ENCODE data around the gene RIT2.

RIT2 gene

GRCh38 chr18:42883169-42883568 lies 232.3 kb downstream of the RIT2 start:
- Mint-ChIP-seq H3K27me3 (no peaks in the 10 kb centered on the region), H3K36me3 (no peaks in the 10 kb centered on the region), H3K4me1 (no peaks in the 10 kb centered on the region), H3K9me3 (peaks cover 15% of the 10 kb centered on the region), H3K27ac (no peak overlapping the region), H3K4me3 (no peak overlapping the region)

GRCh38 chr18:42882122-42882521 lies 233.4 kb downstream of the RIT2 start:
- Mint-ChIP-seq H3K27me3 (no peaks in the 10 kb centered on the region), H3K4me1 (no peaks in the 10 kb centered on the region), H3K36me3 (no peaks in the 10 kb centered on the region), H3K4me3 (no peak overlapping the region), H3K9me3 (peaks cover 15% of the 10 kb centered on the region), H3K27ac (no peak overlapping the region)

- H3K4me1 Mint-ChIP-seq = no peaks in the 10 kb centered on the region
- no peak overlapping the region for H3K4me3 Mint-ChIP-seq
- H3K27me3 Mint-ChIP-seq = no peaks in the 10 kb centered on the region
- H3K36me3 Mint-ChIP-seq = no peaks in the 10 kb centered on the region
- H3K9me3 Mint-ChIP-seq = peaks cover 4% of the 10 kb centered on the region
- no peak overlapping the region for H3K27ac Mint-ChIP-seq
Observed at GRCh38 chr18:42872838-42873237, 242.6 kb downstream of the RIT2 start.

GRCh38 chr18:42864876-42865275 lies 250.6 kb downstream of the RIT2 start:
- H3K36me3 Mint-ChIP-seq = no peaks in the 10 kb centered on the region
- no peak overlapping the region for H3K4me3 Mint-ChIP-seq
- no peaks in the 10 kb centered on the region for H3K4me1 Mint-ChIP-seq
- H3K27ac Mint-ChIP-seq = no peak overlapping the region
- H3K27me3 Mint-ChIP-seq = no peaks in the 10 kb centered on the region
- H3K9me3 Mint-ChIP-seq = peaks cover 4% of the 10 kb centered on the region

- Mint-ChIP-seq H3K27me3 (no peaks in the 10 kb centered on the region), H3K27ac (no peak overlapping the region), H3K36me3 (no peaks in the 10 kb centered on the region), H3K4me1 (no peaks in the 10 kb centered on the region), H3K9me3 (peaks cover 8% of the 10 kb centered on the region), H3K4me3 (no peak overlapping the region)
Observed at GRCh38 chr18:42861271-42861670, 254.2 kb downstream of the RIT2 start.

GRCh38 chr18:42860548-42860947 lies 254.9 kb downstream of the RIT2 start:
- Mint-ChIP-seq H3K27me3 (no peaks in the 10 kb centered on the region), H3K27ac (no peak overlapping the region), H3K9me3 (peaks cover 5% of the 10 kb centered on the region), H3K4me3 (no peak overlapping the region), H3K4me1 (no peaks in the 10 kb centered on the region), H3K36me3 (no peaks in the 10 kb centered on the region)

- Mint-ChIP-seq H3K36me3 (no peaks in the 10 kb centered on the region), H3K4me3 (no peak overlapping the region), H3K27ac (no peak overlapping the region), H3K4me1 (no peaks in the 10 kb centered on the region), H3K9me3 (peaks cover 5% of the 10 kb centered on the region), H3K27me3 (no peaks in the 10 kb centered on the region)
Observed at GRCh38 chr18:42860011-42860410, 255.5 kb downstream of the RIT2 start.

- no peaks in the 10 kb centered on the region for H3K36me3 Mint-ChIP-seq
- H3K27ac Mint-ChIP-seq = no peak overlapping the region
Observed at GRCh38 chr18:42854558-42854957, 260.9 kb downstream of the RIT2 start.

GRCh38 chr18:42850174-42851083 lies 265.1 kb downstream of the RIT2 start:
- Mint-ChIP-seq H3K27ac (no peak overlapping the region), H3K9me3 (peaks cover 8% of the 10 kb centered on the region), H3K4me1 (no peaks in the 10 kb centered on the region), H3K36me3 (no peaks in the 10 kb centered on the region), H3K4me3 (no peak overlapping the region), H3K27me3 (no peaks in the 10 kb centered on the region)

More at GRCh38 chr18:42854558-42854957, 260.9 kb downstream of the RIT2 start:
- no peak overlapping the region for H3K4me3 Mint-ChIP-seq
- H3K9me3 Mint-ChIP-seq = peaks cover 5% of the 10 kb centered on the region
- no peaks in the 10 kb centered on the region for H3K27me3 Mint-ChIP-seq
- no peaks in the 10 kb centered on the region for H3K4me1 Mint-ChIP-seq

GRCh38 chr18:42839408-42839807 lies 276.1 kb downstream of the RIT2 start:
- Mint-ChIP-seq H3K36me3 (no peaks in the 10 kb centered on the region), H3K4me3 (no peak overlapping the region), H3K4me1 (no peaks in the 10 kb centered on the region), H3K27me3 (no peaks in the 10 kb centered on the region), H3K27ac (no peak overlapping the region), H3K9me3 (no peaks in the 10 kb centered on the region)

GRCh38 chr18:42838546-42839145 lies 276.8 kb downstream of the RIT2 start:
- H3K27ac Mint-ChIP-seq = no peak overlapping the region
- H3K27me3 Mint-ChIP-seq = no peaks in the 10 kb centered on the region
- no peaks in the 10 kb centered on the region for H3K36me3 Mint-ChIP-seq
- H3K4me1 Mint-ChIP-seq = no peaks in the 10 kb centered on the region
- no peak overlapping the region for H3K4me3 Mint-ChIP-seq
- H3K9me3 Mint-ChIP-seq = no peaks in the 10 kb centered on the region

GRCh38 chr18:42830936-42831335 lies 284.5 kb downstream of the RIT2 start:
- H3K4me1 Mint-ChIP-seq = no peaks in the 10 kb centered on the region

GRCh38 chr18:42828881-42829280 lies 286.6 kb downstream of the RIT2 start:
- Mint-ChIP-seq H3K4me3 (no peak overlapping the region), H3K36me3 (no peaks in the 10 kb centered on the region), H3K27me3 (no peaks in the 10 kb centered on the region), H3K9me3 (peaks cover 10% of the 10 kb centered on the region), H3K27ac (no peak overlapping the region), H3K4me1 (no peaks in the 10 kb centered on the region)

More at GRCh38 chr18:42830936-42831335, 284.5 kb downstream of the RIT2 start:
- H3K27me3 Mint-ChIP-seq = no peaks in the 10 kb centered on the region
- H3K9me3 Mint-ChIP-seq = peaks cover 10% of the 10 kb centered on the region
- no peak overlapping the region for H3K4me3 Mint-ChIP-seq
- no peak overlapping the region for H3K27ac Mint-ChIP-seq
- H3K36me3 Mint-ChIP-seq = no peaks in the 10 kb centered on the region

- H3K27me3 Mint-ChIP-seq = no peaks in the 10 kb centered on the region
- H3K4me1 Mint-ChIP-seq = no peaks in the 10 kb centered on the region
- H3K36me3 Mint-ChIP-seq = no peaks in the 10 kb centered on the region
- H3K4me3 Mint-ChIP-seq = no peak overlapping the region
- no peaks in the 10 kb centered on the region for H3K9me3 Mint-ChIP-seq
- H3K27ac Mint-ChIP-seq = no peak overlapping the region
Observed at GRCh38 chr18:42824178-42824577, 291.3 kb downstream of the RIT2 start.

GRCh38 chr18:42822711-42823110 lies 292.8 kb downstream of the RIT2 start:
- Mint-ChIP-seq H3K27ac (no peak overlapping the region), H3K27me3 (no peaks in the 10 kb centered on the region), H3K4me3 (no peak overlapping the region), H3K36me3 (no peaks in the 10 kb centered on the region), H3K9me3 (no peaks in the 10 kb centered on the region), H3K4me1 (no peaks in the 10 kb centered on the region)

- H3K27ac Mint-ChIP-seq = no peak overlapping the region
- H3K4me3 Mint-ChIP-seq = no peak overlapping the region
- no peaks in the 10 kb centered on the region for H3K27me3 Mint-ChIP-seq
- H3K4me1 Mint-ChIP-seq = no peaks in the 10 kb centered on the region
- H3K9me3 Mint-ChIP-seq = no peaks in the 10 kb centered on the region
- no peaks in the 10 kb centered on the region for H3K36me3 Mint-ChIP-seq
Observed at GRCh38 chr18:42821492-42821891, 294.0 kb downstream of the RIT2 start.

Data from activated naive CD4-positive, alpha-beta T cell treated with anti-CD3 and anti-CD28 coated beads, Interleukin-2, amount 50 U/mL, for 24 hours (primary cell).